ENCODE measurements around the gene SLC26A4.
"Not testable (repeated sequence)": the region's sequence is repeated elsewhere in the genome, so short reads cannot be mapped to it uniquely, and the experiment has no call there.

SLC26A4 gene

GRCh38 chr7:107660381-107661080 is at the start of gene SLC26A4:
Gene SLC26A4 (plus strand): TSS chr7:107660828. CDS start chr7:107661642, 814 bp downstream.
- no peak for DNase-seq (ENCODE audit: low read depth in 2 of 2, low spot score in 1 of 2)

GRCh38 chr7:107613439-107613838 is 47.2 kb upstream of the SLC26A4 start:
- DNase-seq (ENCODE audit: low read depth in 2 of 2, low spot score in 1 of 2): no peak

DNA sequence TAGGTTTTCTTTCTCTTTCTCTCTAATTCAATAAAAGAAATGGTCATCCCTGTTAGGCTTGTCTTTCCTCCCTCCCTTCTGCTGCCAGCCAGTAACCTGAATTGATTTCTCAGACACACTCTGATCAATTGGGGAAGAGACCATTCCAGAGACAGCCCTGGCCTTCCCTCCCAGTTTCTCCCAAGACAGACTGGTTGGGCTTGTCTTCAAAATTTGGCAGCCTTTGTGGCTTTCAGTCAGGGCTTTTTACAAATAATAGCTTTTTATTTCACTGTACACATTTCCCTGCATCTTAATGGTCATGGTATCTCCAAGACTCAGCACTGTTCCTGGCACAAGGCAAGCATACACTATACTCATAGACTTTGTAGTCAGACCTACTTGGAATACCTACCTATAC is 46.7 kb upstream of the SLC26A4 start:
- no peak for DNase-seq (ENCODE audit: low read depth in 2 of 2, low spot score in 1 of 2)

DNA sequence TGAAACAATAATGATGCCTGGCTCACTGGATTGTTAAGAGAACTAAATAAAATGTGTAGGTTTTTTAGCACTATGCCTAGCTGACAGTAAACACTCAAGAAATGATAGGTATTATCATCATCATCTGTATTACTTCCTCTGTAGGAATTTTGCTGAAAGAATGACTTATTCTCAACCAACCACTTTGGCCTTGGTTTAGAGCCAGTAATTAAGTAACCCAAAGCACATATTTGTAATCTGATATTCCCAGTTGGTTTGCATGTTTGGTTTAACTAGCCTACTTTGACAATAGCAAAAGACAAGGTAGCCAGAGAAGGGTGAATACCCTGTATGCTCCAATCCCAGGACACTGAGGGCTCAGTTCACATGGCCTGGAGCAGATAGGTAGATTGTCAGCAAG is 46.2 kb upstream of the SLC26A4 start:
- DNase-seq (ENCODE audit: low read depth in 2 of 2, low spot score in 1 of 2): no peak

DNA sequence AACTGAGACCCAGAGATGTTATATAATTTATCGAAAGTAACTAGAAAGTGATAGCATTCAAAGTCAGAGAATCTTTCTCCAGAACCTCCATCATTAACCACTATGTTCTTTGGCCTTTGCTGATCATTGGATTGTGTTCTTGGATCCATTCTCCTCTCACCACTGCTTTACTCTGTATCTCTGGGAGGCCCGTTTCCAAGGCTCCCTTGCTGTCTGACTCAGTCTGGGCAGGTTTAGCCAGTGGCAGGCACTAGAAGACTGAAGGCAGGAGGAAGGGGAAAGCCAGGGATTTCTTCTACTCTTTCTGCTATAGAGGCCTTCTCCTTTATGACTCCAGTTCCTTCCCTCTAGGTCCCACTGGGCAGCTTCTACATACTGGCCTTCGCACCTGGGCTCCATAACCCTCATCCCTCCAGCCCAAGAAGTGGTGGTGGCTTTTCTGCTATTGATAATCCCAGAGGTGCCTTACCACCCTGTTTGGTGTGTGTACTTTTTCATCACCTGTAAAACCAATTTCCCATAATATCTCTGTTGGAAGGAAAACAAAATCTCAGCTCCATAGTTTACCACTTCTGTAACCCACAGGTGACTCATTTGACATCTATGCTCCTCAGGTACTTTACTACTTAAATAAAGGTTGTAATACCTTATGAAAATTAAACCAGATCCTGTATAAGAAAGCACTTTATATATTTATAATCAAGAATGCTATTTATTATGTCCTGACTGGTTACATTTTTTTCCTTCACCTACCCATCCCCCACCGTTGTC is 44.5 kb upstream of the SLC26A4 start:
- no peak for DNase-seq (ENCODE audit: low read depth in 2 of 2, low spot score in 1 of 2)

- no peak for DNase-seq (ENCODE audit: low read depth in 2 of 2, low spot score in 1 of 2)
Measured at GRCh38 chr7:107622429-107622828, 38.2 kb upstream of the SLC26A4 start.

GRCh38 chr7:107622894-107623293 is 37.7 kb upstream of the SLC26A4 start:
- DNase-seq (ENCODE audit: low read depth in 2 of 2, low spot score in 1 of 2): no peak

- no peak for DNase-seq (ENCODE audit: low read depth in 2 of 2, low spot score in 1 of 2)
Measured at GRCh38 chr7:107627002-107627401, 33.6 kb upstream of the SLC26A4 start.

DNA sequence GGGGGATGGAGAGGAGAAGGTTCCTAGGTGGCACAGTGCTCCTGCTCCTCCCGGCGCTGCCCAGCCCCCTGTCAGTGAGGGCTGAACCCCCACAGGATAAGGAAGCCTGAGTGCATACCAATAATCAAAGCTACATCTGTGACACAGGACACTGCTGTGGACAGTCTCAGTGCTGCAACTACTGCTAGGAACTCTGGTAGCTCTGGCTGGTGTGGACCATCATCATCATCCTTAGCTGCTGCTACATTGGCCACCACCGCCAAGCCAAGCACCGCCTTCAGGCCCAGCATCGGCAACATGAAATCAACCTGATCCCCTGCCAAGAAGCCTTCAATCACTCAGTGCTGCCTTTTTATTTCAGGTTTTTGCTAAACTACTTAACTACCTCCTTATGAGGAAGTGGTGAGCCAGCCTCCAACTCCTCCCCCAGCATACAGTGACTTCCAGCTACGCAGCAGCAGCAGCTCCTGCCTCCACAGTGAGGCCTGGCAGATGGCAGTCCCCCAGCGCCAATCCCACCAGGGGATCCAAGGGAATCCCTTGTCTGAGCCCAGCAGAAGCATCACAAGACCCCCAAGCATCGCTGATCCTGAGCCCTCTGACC is 32.1 kb upstream of the SLC26A4 start:
- no peak for DNase-seq (ENCODE audit: low read depth in 2 of 2, low spot score in 1 of 2)

DNA sequence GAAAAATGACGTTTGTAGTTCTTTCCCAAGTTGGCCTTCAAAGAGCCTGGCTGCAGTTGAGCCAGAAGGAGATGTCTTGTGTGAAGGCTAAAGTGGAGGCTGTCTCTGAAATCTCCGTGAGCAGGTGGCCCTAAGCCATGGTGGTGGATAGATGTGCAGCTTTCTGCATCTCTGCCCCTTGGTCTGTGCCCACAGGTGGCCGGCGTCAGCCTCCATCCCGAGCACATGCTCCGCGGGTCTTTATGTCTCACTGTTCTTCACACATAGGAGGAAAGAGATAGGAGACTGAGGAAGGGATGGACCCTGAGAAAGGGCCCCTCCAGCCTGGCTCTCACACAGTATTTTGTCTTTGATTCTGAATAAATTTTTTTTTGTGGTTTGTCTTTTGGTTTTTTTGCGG is 30.3 kb upstream of the SLC26A4 start:
- no peak for DNase-seq (ENCODE audit: low read depth in 2 of 2, low spot score in 1 of 2)

DNA sequence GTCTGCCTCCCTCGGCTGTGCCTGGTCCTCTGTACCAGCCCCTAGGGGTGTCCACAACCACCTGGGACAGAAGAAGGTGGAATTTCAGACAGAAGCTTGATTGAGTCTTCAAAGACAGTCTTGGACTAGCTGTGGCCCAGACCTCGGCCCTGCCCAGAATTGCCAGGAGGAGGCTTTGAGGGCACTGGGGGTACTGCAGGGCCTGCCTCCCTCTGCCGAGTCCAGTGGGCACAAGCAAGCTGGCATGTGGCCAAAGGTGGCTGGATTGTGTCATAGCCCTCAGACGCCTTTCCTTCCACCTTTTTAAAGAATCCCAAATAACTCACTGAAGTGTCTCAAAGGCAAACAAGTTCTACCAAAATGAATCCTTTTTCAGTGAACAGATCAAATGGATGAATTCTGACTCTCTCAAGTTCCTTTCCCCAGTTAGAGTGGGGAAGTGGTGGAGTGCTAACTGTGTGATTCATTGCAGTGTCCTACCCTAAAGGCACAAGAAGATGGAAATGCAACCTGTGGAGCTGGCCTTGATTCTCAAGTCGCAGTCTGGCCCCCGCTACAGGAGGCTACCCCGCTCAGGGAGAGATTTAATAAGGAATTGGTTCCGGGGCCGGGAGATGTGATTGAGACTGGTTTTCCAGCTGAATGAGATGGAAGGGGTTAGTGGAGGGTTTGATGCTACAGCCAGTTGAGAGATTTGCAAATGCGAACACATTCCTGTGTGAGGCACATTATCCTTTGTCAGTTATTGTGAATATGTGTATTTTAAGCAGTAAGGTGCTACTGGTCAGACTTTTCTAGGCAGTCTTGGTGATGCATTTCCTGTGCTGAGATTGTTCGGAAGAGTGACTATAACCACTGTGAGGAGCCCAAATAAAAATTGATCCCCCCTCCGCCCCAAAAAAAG is 28.8 kb upstream of the SLC26A4 start:
- no peak for DNase-seq (ENCODE audit: low read depth in 2 of 2, low spot score in 1 of 2)

DNA sequence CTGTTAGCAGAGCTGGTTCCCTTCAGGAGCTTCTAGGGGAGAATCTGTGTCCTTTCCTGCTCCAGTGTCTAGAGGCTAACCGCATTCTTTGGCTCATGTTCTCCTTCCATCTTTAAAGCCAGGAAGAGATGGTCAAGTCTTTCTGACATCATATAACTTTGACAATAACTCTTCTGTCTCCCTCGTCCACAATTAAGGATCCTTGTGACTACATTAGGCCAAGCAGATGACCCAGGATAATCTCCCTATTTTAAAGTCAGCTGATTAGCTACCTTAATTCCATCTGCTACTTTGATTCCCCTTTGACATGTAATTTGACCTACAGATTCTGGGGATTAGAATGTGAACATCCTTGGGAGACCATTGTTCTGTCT is 28.1 kb upstream of the SLC26A4 start:
- DNase-seq (ENCODE audit: low read depth in 2 of 2, low spot score in 1 of 2): no peak

DNA sequence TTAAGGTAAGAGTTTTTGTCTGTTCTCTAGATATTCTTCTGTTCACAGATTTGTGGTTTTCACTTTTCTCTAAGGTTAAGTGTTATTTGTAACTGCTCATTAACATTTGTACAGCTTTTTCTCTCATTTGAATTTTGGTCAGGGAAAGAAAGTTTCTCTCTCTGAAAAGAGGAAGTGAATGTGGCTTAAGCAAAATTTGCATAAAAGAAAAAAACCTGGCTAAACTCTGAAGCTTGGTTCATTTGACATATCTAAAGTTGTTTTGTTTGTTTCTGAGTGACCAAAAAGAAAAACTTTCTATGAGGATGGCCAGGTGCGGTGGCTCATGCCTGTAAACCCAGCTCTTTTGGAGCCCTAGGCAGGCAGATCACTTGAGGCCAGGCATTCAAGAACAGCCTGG is 22.0 kb upstream of the SLC26A4 start:
- no peak for DNase-seq (ENCODE audit: low read depth in 2 of 2, low spot score in 1 of 2)

DNA sequence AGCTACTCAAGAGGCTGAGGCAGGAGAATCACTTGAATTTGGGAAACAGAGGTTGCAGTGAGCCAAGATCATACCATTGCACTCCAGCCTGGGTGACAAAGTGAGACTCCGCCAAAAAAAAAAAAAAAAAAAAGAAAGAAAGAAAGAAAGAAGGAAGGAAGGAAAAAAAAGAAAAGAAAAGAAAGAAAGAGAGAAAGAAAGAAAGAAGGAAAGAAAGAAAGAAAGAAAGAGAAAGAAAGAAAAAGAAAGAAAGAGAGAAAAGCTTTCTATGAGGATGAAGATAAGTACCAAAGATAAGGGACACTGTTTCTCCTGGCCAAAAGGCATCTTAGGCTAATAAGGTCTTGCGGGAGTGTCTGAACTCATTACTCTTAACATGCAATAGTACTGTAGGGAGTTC is 21.6 kb upstream of the SLC26A4 start:
- not testable (repeated sequence) for DNase-seq (ENCODE audit: low read depth in 2 of 2, low spot score in 1 of 2)

DNA sequence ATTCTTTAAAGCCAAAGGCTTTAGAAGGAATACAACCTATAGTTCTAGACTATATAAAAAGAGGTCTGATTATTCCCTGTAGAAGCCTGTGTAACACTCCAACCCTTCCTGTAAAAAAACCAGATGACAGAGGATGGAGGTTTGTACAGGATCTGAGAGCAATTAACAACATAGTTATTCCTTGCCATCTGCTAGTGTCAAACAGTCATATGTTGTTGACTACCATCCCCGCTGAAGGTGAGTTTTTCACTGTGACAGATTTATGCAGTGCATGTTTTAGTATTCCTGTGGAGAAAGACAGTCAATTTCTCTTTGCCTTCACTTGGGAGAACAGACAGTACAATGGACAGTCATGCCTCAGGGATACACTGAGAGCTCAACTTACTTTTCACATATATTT is 19.0 kb upstream of the SLC26A4 start:
- no peak for DNase-seq (ENCODE audit: low read depth in 2 of 2, low spot score in 1 of 2)

- DNase-seq (ENCODE audit: low read depth in 2 of 2, low spot score in 1 of 2): no peak
Measured at GRCh38 chr7:107642501-107642900, 18.1 kb upstream of the SLC26A4 start.

GRCh38 chr7:107643407-107643806 is 17.2 kb upstream of the SLC26A4 start:
- no peak for DNase-seq (ENCODE audit: low read depth in 2 of 2, low spot score in 1 of 2)

DNA sequence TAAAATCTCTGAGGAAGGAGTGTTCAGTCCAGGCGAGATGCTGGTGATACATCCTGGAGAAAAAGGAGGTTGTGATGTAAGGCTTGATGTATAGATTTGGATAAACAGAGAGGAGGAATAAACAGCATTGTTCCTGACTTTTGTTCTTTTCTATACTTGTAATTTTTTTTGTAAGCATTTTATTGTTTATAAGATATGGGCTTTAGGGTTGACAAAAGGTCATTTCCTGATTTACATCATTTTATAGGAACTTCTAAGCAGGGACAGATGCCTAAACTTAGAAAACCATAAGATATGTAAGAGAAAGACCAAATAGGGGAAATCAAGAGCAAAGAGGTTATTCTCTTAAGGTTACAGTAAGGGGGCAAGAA is 16.7 kb upstream of the SLC26A4 start:
- no peak for DNase-seq (ENCODE audit: low read depth in 2 of 2, low spot score in 1 of 2)

DNA sequence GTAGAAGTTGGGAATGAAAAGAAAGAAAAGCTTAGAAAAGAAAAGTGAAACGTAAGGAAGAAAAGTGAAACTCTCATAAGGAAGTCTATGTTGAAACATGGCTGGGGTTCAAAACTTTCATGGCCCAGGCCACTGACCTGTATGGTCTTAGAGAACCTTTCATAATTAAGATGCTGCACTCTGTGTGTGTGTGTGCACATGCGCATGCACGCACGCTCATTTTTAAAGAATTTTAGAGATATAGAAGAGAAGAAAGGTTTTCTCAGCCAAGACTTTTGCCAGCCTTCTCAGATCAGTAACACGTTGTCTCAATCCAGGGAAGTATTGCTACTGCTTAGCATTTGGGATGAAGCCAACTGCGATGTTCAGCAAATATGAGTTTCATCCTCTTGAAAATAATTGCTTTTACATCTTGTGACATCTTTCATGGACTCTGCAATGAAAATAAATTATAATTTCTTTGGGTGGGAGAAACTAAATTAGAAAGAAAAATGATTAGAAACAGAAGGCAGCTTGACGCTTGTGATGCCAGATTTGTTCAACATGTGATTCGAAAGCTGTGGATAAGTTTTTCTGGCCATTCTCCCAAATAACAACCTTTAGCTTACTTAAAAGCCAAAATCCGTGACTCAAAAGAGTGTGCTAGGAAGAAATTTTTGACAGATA is 16.2 kb upstream of the SLC26A4 start:
- DNase-seq (ENCODE audit: low read depth in 2 of 2, low spot score in 1 of 2): no peak

DNA sequence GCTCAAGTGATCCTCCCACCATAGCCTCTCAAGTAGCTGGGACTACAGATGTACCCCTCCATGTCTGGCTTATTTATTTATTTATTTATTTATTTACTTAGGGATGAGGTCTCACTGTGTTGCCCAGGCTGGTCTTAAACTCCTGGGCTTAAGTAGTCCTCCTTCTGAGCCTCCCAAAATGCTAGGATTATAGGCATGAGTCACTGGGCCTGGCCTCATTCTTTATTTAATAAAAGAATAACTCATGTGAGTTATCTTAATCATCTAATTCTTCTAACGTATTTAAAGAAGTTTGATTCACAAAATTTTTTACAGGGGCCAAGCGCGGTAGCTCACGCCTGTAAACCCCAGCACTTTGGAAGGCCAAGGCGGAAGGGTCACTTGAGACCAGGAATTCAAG is 8.0 kb upstream of the SLC26A4 start:
- no peak for DNase-seq (ENCODE audit: low read depth in 2 of 2, low spot score in 1 of 2)

DNA sequence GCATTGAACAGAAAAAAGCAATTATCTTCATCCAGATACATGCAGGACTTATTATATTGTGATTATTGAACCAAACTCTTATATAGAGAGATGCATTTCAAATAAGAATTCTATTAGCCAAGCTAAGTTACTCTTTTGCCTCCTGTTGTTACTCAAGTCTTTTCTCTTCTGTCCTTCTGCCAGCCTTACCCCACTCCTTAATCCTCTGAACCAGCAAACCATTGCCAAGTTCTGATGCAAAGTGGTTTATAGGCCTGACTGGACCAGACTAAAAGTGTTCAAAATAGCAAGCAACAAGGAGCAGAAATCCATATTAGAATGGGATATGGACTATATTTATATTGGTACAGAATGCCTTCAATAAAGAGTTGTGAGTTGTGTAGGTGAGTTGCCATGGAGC is 2.2 kb upstream of the SLC26A4 start:
- no peak for DNase-seq (ENCODE audit: low read depth in 2 of 2, low spot score in 1 of 2)

Measured in stimulated activated CD8-positive, alpha-beta memory T cell treated with anti-CD3 and anti-CD28 coated beads, Interleukin-4, amount 100 ng/mL, for 4 hours (primary cell).